Fibroblast of upper back skin (primary cell): ENCODE results near the gene GCGR.

Source experiments
- DNase-seq: peaks from one replicate; pipeline ENCODE4 v3.0.0-alpha.2; 2013

GCGR gene

GRCh38 chr17:81852237-81852636 is 48.3 kb downstream of the GCGR start:
- DNase-seq, result no peak

- DNase-seq, result no peak
Measured at GRCh38 chr17:81854974-81855774, 51.2 kb downstream of the GCGR start.

GRCh38 chr17:81858170-81858966 is 54.4 kb downstream of the GCGR start:
- DNase-seq, result no peak

- no peak for DNase-seq
Measured at GRCh38 chr17:81858967-81859905, 55.3 kb downstream of the GCGR start.

- DNase-seq, result no peak
Measured at GRCh38 chr17:81859906-81860755, 56.2 kb downstream of the GCGR start, which contains the start of gene P4HB. Gene P4HB (minus strand): TSS chr17:81860535. CDS start chr17:81860471, 64 bp downstream.

- DNase-seq, result peak; percentile 100
Measured at GRCh38 chr17:81860756-81861568, 57.0 kb downstream of the GCGR start.

- DNase-seq, result peak; percentile 14
Measured at GRCh38 chr17:81863123-81863675, 59.2 kb downstream of the GCGR start.
